Naive thymus-derived CD4-positive, alpha-beta T cell (primary cell): ENCODE results near the gene CHRNA1. TPM values are rescaled to one million over a fixed set of nuclear protein-coding genes. Genes with fewer than 3 reads are reported as not detected.

Experiments
- ATAC-seq: fragments of 150-1000 bp; cut with Tn5 transposase; 2 replicates; pipeline ENCODE4 v1.10.0; 2021; ENCODE audit warnings: mild to moderate bottlenecking, moderate library complexity
- CTCF ChIA-PET: fragments of 350-600 bp; sonication (Branson Sonifier 250); formaldehyde crosslinking; loops from one replicate; lab custom pipeline; 2021; ENCODE audit warnings: antibody characterized with exemption; lab: Charles Lee
- POLR2A ChIA-PET: fragments of 350-600 bp; sonication (Branson Sonifier 250); formaldehyde crosslinking; loops from one replicate; lab custom pipeline; 2021; ENCODE audit warnings: antibody characterized with exemption, inconsistent platforms; lab: Charles Lee
- DNase-seq, 9 donors: peaks; one replicate each; pipeline versions ENCODE4 v3.0.0 to v3.0.0-alpha.2; 2020 to 2022; ENCODE audit warnings: mixed read lengths in 1 of 9
- H3K27ac ChIP-seq: one replicate; pipeline ENCODE4 v1.7.0; 2013; ENCODE audit warnings: mild to moderate bottlenecking, low read depth, low read length, moderate library complexity
- H3K27me3 ChIP-seq, 2 donors: one replicate each; pipeline ENCODE4 v1.7.0; 2013; ENCODE audit warnings: low read length in 2 of 2, mild to moderate bottlenecking in 2 of 2, moderate library complexity in 2 of 2; ENCODE audit not compliant: control insufficient read depth in 2 of 2, insufficient read depth in 2 of 2
- H3K36me3 ChIP-seq, 3 experiments: 1 replicate in 2 of 3; 2 replicates in 1 of 3; pipeline ENCODE4 v1.7.0; 2013; ENCODE audit warnings: low read length in 3 of 3, mild to moderate bottlenecking in 3 of 3, moderate library complexity in 1 of 3; ENCODE audit not compliant: insufficient read depth in 3 of 3, control insufficient read depth in 2 of 3
- H3K4me1 ChIP-seq, 2 donors: one replicate each; pipeline ENCODE4 v1.7.0; 2013; ENCODE audit warnings: low read length in 2 of 2, mild to moderate bottlenecking in 2 of 2, moderate library complexity in 1 of 2; ENCODE audit not compliant: control insufficient read depth in 2 of 2, insufficient read depth in 2 of 2
- H3K4me3 ChIP-seq: 2 replicates; pipeline ENCODE4 v1.7.0; 2013; ENCODE audit warnings: mild to moderate bottlenecking, low read length
- H3K9me3 ChIP-seq, 3 experiments: 1 replicate in 2 of 3; 2 replicates in 1 of 3; pipeline ENCODE4 v1.7.0; 2013; ENCODE audit warnings: low read length in 3 of 3; ENCODE audit not compliant: control insufficient read depth in 2 of 3
- H3K27ac Mint-ChIP-seq, 9 donors: one replicate each; pipeline ENCODE4 v1.8.0; 2020 to 2022; ENCODE audit warnings: mixed read lengths in 9 of 9, mild to moderate bottlenecking in 8 of 9, moderate library complexity in 5 of 9, inconsistent platforms in 2 of 9
- H3K27me3 Mint-ChIP-seq, 5 donors: one replicate each; pipeline ENCODE4 v1.8.0; 2021 to 2022; ENCODE audit warnings: mixed read lengths in 5 of 5, mild to moderate bottlenecking in 1 of 5
- H3K36me3 Mint-ChIP-seq, 5 donors: one replicate each; pipeline ENCODE4 v1.8.0; 2020 to 2022; ENCODE audit warnings: mixed read lengths in 5 of 5, mild to moderate bottlenecking in 3 of 5, inconsistent platforms in 1 of 5
- H3K4me1 Mint-ChIP-seq, 7 donors: one replicate each; pipeline ENCODE4 v1.8.0; 2020 to 2022; ENCODE audit warnings: mixed read lengths in 7 of 7, mild to moderate bottlenecking in 3 of 7, inconsistent platforms in 1 of 7
- H3K4me3 Mint-ChIP-seq, 10 donors: one replicate each; pipeline ENCODE4 v1.8.0; 2020 to 2022; ENCODE audit warnings: mild to moderate bottlenecking in 10 of 10, mixed read lengths in 10 of 10, moderate library complexity in 6 of 10, inconsistent platforms in 2 of 10
- H3K9me3 Mint-ChIP-seq, 11 donors: one replicate each; pipeline ENCODE4 v1.8.0; 2020 to 2022; ENCODE audit warnings: mixed read lengths in 11 of 11, mild to moderate bottlenecking in 4 of 11, inconsistent platforms in 1 of 11, moderate library complexity in 1 of 11
- intact Hi-C, 2 donors: fragments of 100-400 bp; cut with micrococcal nuclease; formaldehyde crosslinking; loops; one replicate each; pipeline ENCODE4 v1.15.1; 2023
- polyA plus RNA-seq, 2 donors: library from polyadenylated mRNA; unstranded; fragments of 300-500 nt; fragmentation: Illumina TruSeq; gene quantifications; one replicate each; pipeline ENCODE4 v1.2.3, GENCODE V29; 2021
- total RNA-seq, 6 experiments: library from RNA in 5 of 6; stranded (reverse) in 5 of 6; gene quantifications; 1 replicate in 5 of 6; 2 replicates in 1 of 6; pipeline ENCODE4 v1.2.3 and lab custom pipeline; 2021 to 2026

The CHRNA1 gene
- total and polyA plus RNA-seq, 7 experiments from 2014 or later: not detected

GRCh38 chr2:174704061-174704460 is 60.2 kb downstream of the CHRNA1 start:
- no peak for DNase-seq
- ChIA-PET POLR2A (no interaction called here), CTCF (no interaction called here)
- H3K27ac ChIP-seq: no peak overlapping the region
- H3K27me3 ChIP-seq: no peaks in the 10 kb centered on the region
- no peaks in the 10 kb centered on the region for H3K4me1 ChIP-seq
- no peak overlapping the region for H3K27ac Mint-ChIP-seq
- H3K27me3 Mint-ChIP-seq: peaks cover 6 to 36% (median 9%) of the 10 kb centered on the region in 5 donors
- H3K4me3 ChIP-seq: no peak overlapping the region
- H3K4me3 Mint-ChIP-seq: no peak overlapping the region
- no peaks in the 10 kb centered on the region for H3K9me3 ChIP-seq
- intact Hi-C loops: loop anchor here (5.0 to 10.0 kb wide), 2 partner anchors 481 to 1393 kb away; partner anchors contain the start of genes ATP5MC3 (in 2 of the 2) and HOXD12 (in 1 of the 2)
- H3K9me3 Mint-ChIP-seq: no peaks in the 10 kb centered on the region
- peak; percentile 35 for ATAC-seq
- H3K36me3 Mint-ChIP-seq: no peaks in the 10 kb centered on the region
- H3K4me1 Mint-ChIP-seq: peaks cover 0 to 2% (median 0%) of the 10 kb centered on the region in 7 donors
- no peaks in the 10 kb centered on the region for H3K36me3 ChIP-seq

GRCh38 chr2:174703430-174703829 is 60.8 kb downstream of the CHRNA1 start:
- peaks cover 0 to 33% (median 6%) of the 10 kb centered on the region in 5 donors for H3K27me3 Mint-ChIP-seq
- no peaks in the 10 kb centered on the region for H3K9me3 Mint-ChIP-seq
- intact Hi-C loops: loop anchor here (5.0 to 10.0 kb wide), 2 partner anchors 481 to 1394 kb away; partner anchors contain the start of genes ATP5MC3 (in 2 of the 2) and HOXD12 (in 1 of the 2)
- no peaks in the 10 kb centered on the region for H3K36me3 Mint-ChIP-seq
- H3K4me1 Mint-ChIP-seq: peaks cover 0 to 2% (median 0%) of the 10 kb centered on the region in 7 donors
- no peaks in the 10 kb centered on the region for H3K36me3 ChIP-seq
- ChIA-PET POLR2A (no interaction called here), CTCF (no interaction called here)
- ATAC-seq (no peak), DNase-seq (no peak)
- no peaks in the 10 kb centered on the region for H3K4me1 ChIP-seq
- H3K27me3 ChIP-seq: no peaks in the 10 kb centered on the region
- no peak overlapping the region for H3K4me3 ChIP-seq
- no peak overlapping the region for H3K4me3 Mint-ChIP-seq
- no peak overlapping the region for H3K27ac ChIP-seq
- H3K9me3 ChIP-seq: no peaks in the 10 kb centered on the region
- no peak overlapping the region for H3K27ac Mint-ChIP-seq

- ChIA-PET CTCF (interaction anchor here (1.7 kb wide), 1 partner anchor 46 kb away, joined by 7 read pairs; no protein-coding TSS in a partner anchor), POLR2A (no interaction called here)
- H3K4me3 Mint-ChIP-seq: no peak overlapping the region
- no peak for ATAC-seq
- Histone ChIP-seq H3K9me3 (no peaks in the 10 kb centered on the region), H3K36me3 (no peaks in the 10 kb centered on the region), H3K27ac (no peak overlapping the region), H3K4me1 (no peaks in the 10 kb centered on the region), H3K4me3 (no peak overlapping the region), H3K27me3 (no peaks in the 10 kb centered on the region)
- no peak for DNase-seq
- H3K9me3 Mint-ChIP-seq: no peaks in the 10 kb centered on the region
- H3K36me3 Mint-ChIP-seq: no peaks in the 10 kb centered on the region
- H3K27me3 Mint-ChIP-seq: peaks cover 0 to 30% (median 2%) of the 10 kb centered on the region in 5 donors
- H3K27ac Mint-ChIP-seq: no peak overlapping the region
- H3K4me1 Mint-ChIP-seq: peaks cover 0 to 2% (median 0%) of the 10 kb centered on the region in 7 donors
- intact Hi-C loops: loop anchor here (5.0 to 10.0 kb wide), 2 partner anchors 482 to 1395 kb away; partner anchors contain the start of genes ATP5MC3 (in 2 of the 2) and HOXD12 (in 1 of the 2)
These were observed 61.7 kb downstream of the CHRNA1 start for GRCh38 chr2:174702541-174702940.

GRCh38 chr2:174699993-174700766 is 64.1 kb downstream of the CHRNA1 start:
- DNase-seq: peak in 7 of 9 donors; percentile 27 to 67 (median 62)
- intact Hi-C loops: loop anchor here (1.0 to 10.0 kb wide), 10 partner anchors 17 to 1397 kb away; partner anchors contain the start of genes ATP5MC3 (in 2 of the 2) and HOXD12 (in 1 of the 2)
- no peaks in the 10 kb centered on the region for H3K27me3 ChIP-seq
- H3K27ac Mint-ChIP-seq: peak overlapping the region in 1 of 9 donors; percentile 56
- H3K9me3 Mint-ChIP-seq: no peaks in the 10 kb centered on the region
- H3K27me3 Mint-ChIP-seq: peaks cover 0 to 43% (median 0%) of the 10 kb centered on the region in 5 donors
- peaks cover 0 to 7% (median 0%) of the 10 kb centered on the region in 7 donors for H3K4me1 Mint-ChIP-seq
- H3K4me3 Mint-ChIP-seq: no peak overlapping the region
- no peaks in the 10 kb centered on the region for H3K9me3 ChIP-seq
- H3K4me3 ChIP-seq: no peak overlapping the region
- no peaks in the 10 kb centered on the region for H3K36me3 Mint-ChIP-seq
- ChIA-PET POLR2A (interaction anchor here (1.0 kb wide), 1 partner anchor 72 kb away, joined by 3 read pairs; no protein-coding TSS in a partner anchor), CTCF (interaction anchor here (0.6 to 5.3 kb wide), 18 partner anchors 8 to 516 kb away, joined by 3 to 49 read pairs (median 4); partner anchors contain the start of gene CHRNA1)
- no peaks in the 10 kb centered on the region for H3K36me3 ChIP-seq
- ATAC-seq: peak; percentile 82
- no peaks in the 10 kb centered on the region for H3K4me1 ChIP-seq
- H3K27ac ChIP-seq: no peak overlapping the region

Other genes with a start within 250 kb of the CHRNA1 start
- gene WIPF1, start 166.7 kb downstream of the CHRNA1 start, total RNA-seq: 100 to 1,000 TPM; 272 to 514 (median 397) TPM
- gene WIPF1, start 166.7 kb downstream of the CHRNA1 start, polyA plus RNA-seq: 100 to 1,000 TPM in 1 of 2 donors, 10 to 100 TPM in 1; 92.3 to 103 TPM
- 1 to 10 TPM in 4 of 5 experiments, under 1 TPM in 1; 0.81 to 3.5 (median 2.3) TPM for gene CHN1, start 240.9 kb upstream of the CHRNA1 start, total RNA-seq
- 1 to 10 TPM; 1.1 to 1.3 TPM for gene CHN1, start 240.9 kb upstream of the CHRNA1 start, polyA plus RNA-seq